Stimulated activated CD8-positive, alpha-beta memory T cell treated with anti-CD3 and anti-CD28 coated beads, Interleukin-4, amount 100 ng/mL, for 1 hour (primary cell): ENCODE data around the gene SOWAHC.
"Not testable (repeated sequence)": the region's sequence is repeated elsewhere in the genome, so short reads cannot be mapped to it uniquely, and the experiment has no call there.

ENCODE experiments used
- DNase-seq, 2 donors: peaks; one replicate each; pipeline ENCODE4 v3.0.0-alpha.2; 2020; ENCODE audit warnings: low read depth in 2 of 2, low spot score in 1 of 2

SOWAHC gene

GRCh38 chr2:109613922-109614714 is at the start of gene SOWAHC, which contains the start of gene SEPTIN10:
SOWAHC (plus strand) TSS chr2:109614364; CDS start chr2:109614490, 126 bp downstream.
SEPTIN10 (minus strand) TSS chr2:109613966; CDS start chr2:109613827, 139 bp downstream.
- peak; percentile 25 to 56 for DNase-seq

GRCh38 chr2:109575373-109575772 is 38.8 kb upstream of the SOWAHC start:
- DNase-seq: no peak

- not testable (repeated sequence) for DNase-seq
Observed at GRCh38 chr2:109577630-109578029, 36.5 kb upstream of the SOWAHC start.

- DNase-seq: no peak
Observed at GRCh38 chr2:109582928-109583895, 31.0 kb upstream of the SOWAHC start.

GRCh38 chr2:109586687-109587086 is 27.5 kb upstream of the SOWAHC start:
- DNase-seq: no peak

- no peak for DNase-seq
Observed at GRCh38 chr2:109591206-109591605, 23.0 kb upstream of the SOWAHC start.

- DNase-seq: no peak
Observed at GRCh38 chr2:109592905-109593304, 21.3 kb upstream of the SOWAHC start.

- DNase-seq: no peak
Observed at GRCh38 chr2:109594246-109594885, 19.8 kb upstream of the SOWAHC start.

GRCh38 chr2:109595644-109596043 is 18.5 kb upstream of the SOWAHC start:
- DNase-seq: no peak

GRCh38 chr2:109597283-109597682 is 16.9 kb upstream of the SOWAHC start:
- DNase-seq: no peak

GRCh38 chr2:109601783-109602182 is 12.4 kb upstream of the SOWAHC start:
- no peak for DNase-seq

- no peak for DNase-seq
Observed at GRCh38 chr2:109602617-109603188, 11.5 kb upstream of the SOWAHC start.

- no peak for DNase-seq
Observed at GRCh38 chr2:109604597-109604996, 9.6 kb upstream of the SOWAHC start.

GRCh38 chr2:109607766-109608165 is 6.4 kb upstream of the SOWAHC start:
- no peak for DNase-seq

- DNase-seq: no peak
Observed at GRCh38 chr2:109609352-109610024, 4.7 kb upstream of the SOWAHC start.

GRCh38 chr2:109611467-109612095 is 2.6 kb upstream of the SOWAHC start:
- DNase-seq: no peak

GRCh38 chr2:109613081-109613921 is 863 bp upstream of the SOWAHC start:
- DNase-seq: no peak

GRCh38 chr2:109614715-109615636 is 812 bp downstream of the SOWAHC start:
- DNase-seq: no peak
